GM19193 (cell line): Measurements from ENCODE around the gene PLA2G2F.

Source experiments
- POLR2A ChIP-seq: IDR thresholded peaks from 4 replicates; pipeline ENCODE4 v1.6.1; 2011; ENCODE audit not compliant: insufficient read depth, insufficient read length; ENCODE audit errors: extremely low read depth

PLA2G2F gene

GRCh38 chr1:20184997-20185833 is 46.1 kb downstream of the PLA2G2F start:
- TF ChIP-seq POLR2A, result no peak

GRCh38 chr1:20185834-20186782 is 47.0 kb downstream of the PLA2G2F start, which contains the start of the genes PLA2G2C and UBXN10:
Gene PLA2G2C (minus strand): TSS chr1:20186518. CDS start chr1:20177363, 9,155 bp downstream.
Gene UBXN10 (plus strand): TSS chr1:20186096. CDS start chr1:20190562, 4,466 bp downstream.
- no peak for TF ChIP-seq POLR2A

GRCh38 chr1:20187103-20187812 is 48.1 kb downstream of the PLA2G2F start:
- no peak for TF ChIP-seq POLR2A

DNA sequence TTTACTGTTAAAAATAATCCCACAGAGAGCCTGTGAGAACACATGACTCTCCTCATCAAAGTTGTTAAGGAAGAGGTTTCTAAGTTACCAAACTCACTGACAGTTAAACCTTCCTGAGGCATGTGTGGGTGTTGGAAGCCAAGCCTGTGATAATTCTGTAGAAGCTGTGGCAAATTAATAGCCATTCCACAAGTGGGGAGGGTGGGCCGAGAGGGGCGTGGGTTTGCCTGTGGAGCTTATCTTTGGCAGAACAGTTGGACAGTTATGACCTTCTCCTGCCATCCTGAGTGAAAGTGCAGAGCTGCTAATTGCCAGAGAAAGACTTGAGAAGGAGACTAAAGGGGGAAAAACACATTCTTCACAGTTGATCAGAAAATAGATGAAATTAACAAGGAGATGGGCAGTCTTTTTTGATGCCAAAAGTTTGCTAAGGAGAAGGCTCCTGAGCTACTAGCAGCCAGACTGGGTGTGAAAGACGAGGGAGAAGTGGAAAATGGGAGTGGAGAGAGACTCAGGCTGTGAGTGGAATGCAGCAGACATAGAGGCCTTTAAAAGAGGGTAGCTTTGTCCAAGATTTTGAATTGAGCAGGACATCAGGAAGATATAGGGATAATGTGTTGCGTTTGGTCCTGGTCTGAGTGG is 48.8 kb downstream of the PLA2G2F start:
- no peak for TF ChIP-seq POLR2A

- TF ChIP-seq POLR2A, result no peak
These were observed 49.3 kb downstream of the PLA2G2F start for GRCh38 chr1:20188455-20188817.

- TF ChIP-seq POLR2A, result no peak
These were observed 50.5 kb downstream of the PLA2G2F start for GRCh38 chr1:20189664-20190063.

DNA sequence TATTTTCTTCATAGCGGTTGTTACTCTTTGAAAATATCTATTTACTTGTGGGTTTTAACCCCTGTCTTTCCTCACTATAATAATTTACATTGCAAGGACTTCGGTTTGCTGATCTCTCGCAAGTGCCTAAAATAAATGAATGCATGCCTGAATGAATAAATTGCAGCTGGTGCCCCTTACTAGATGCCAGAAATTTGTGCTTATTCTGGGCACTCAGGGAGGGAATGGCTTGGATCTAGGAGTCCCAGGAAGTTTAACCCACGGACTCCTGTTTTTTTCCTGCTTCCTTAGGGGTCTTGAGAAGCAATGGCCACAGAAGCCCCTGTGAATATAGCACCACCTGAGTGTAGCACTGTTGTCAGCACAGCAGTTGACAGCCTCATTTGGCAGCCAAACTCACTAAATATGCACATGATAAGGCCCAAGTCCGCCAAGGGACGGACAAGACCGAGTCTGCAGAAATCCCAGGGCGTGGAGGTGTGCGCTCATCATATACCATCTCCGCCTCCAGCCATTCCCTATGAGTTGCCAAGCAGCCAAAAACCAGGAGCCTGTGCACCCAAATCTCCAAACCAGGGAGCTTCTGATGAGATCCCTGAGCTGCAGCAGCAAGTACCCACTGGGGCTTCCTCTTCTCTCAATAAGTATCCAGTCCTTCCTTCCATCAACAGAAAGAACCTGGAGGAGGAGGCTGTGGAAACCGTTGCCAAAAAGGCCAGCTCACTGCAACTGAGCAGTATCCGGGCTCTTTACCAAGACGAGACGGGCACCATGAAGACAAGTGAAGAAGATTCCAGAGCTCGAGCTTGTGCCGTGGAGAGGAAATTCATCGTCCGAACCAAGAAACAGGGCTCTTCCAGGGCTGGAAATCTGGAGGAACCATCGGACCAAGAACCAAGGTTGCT is 51.4 kb downstream of the PLA2G2F start:
- no peak for TF ChIP-seq POLR2A

GRCh38 chr1:20191266-20191825 is 52.2 kb downstream of the PLA2G2F start:
- TF ChIP-seq POLR2A, result no peak

GRCh38 chr1:20192364-20192763 is 53.2 kb downstream of the PLA2G2F start:
- no peak for TF ChIP-seq POLR2A

- no peak for TF ChIP-seq POLR2A
These were observed 53.8 kb downstream of the PLA2G2F start for GRCh38 chr1:20192871-20193411.

- no peak for TF ChIP-seq POLR2A
These were observed 55.1 kb downstream of the PLA2G2F start for GRCh38 chr1:20194224-20194623.

DNA sequence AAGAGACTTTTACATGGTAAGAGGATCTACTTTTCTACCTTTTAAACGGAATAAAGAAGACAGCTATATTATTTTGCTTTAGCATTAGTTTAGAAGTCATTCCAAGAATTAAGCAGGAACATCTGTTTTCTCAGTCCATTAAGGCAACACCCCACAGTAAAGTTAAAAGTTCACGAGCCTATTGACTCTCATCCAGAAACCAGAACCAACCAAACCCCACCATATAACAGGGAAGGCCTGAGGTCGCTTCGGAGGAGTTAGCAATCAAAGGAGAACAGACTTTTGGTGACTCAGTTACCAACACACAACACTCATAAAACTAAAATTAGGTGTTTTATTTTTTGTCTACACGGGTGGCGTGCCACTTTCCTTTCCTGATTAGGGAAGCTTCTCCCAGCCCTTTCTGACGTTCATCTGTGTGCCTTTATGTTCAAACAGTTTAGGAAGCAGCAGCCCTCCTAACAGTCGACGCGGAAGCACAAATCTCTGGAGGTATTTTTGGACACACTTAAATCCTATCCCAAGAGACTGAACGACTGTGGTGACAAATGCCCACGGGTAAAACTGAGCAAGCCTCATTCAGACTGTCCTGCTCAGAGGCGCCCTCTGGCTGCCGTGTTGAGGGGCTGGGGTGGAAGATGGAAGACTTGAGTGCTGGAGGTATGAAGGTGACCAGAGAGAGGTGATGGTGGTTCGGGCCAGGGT is 55.8 kb downstream of the PLA2G2F start:
- TF ChIP-seq POLR2A, result no peak
